ENCODE data around the gene LSR.
"Not testable (repeated sequence)": the region's sequence is repeated elsewhere in the genome, so short reads cannot be mapped to it uniquely, and the experiment has no call there.

Gene LSR

GRCh38 chr19:35267353-35267817 is 18.6 kb downstream of the LSR start:
- DNase-seq (ENCODE audit: low spot score): no peak

- DNase-seq (ENCODE audit: low spot score): peak; percentile 86
Observed at GRCh38 chr19:35267818-35268535, 19.2 kb downstream of the LSR start.

- DNase-seq (ENCODE audit: low spot score): peak; percentile 47
Observed at GRCh38 chr19:35268536-35269437, 20.0 kb downstream of the LSR start, which contains the start of gene USF2. Gene USF2, plus strand, starts transcription at chr19:35268962. Its CDS starts 140 bp downstream, at chr19:35269102.

GRCh38 chr19:35269438-35270117 is 20.8 kb downstream of the LSR start:
- peak; percentile 87 for DNase-seq (ENCODE audit: low spot score)

- no peak for DNase-seq (ENCODE audit: low spot score)
Observed at GRCh38 chr19:35270381-35270811, 21.6 kb downstream of the LSR start.

GRCh38 chr19:35271546-35271945 is 22.7 kb downstream of the LSR start:
- DNase-seq (ENCODE audit: low spot score): no peak

GRCh38 chr19:35272122-35272719 is 23.4 kb downstream of the LSR start:
- no peak for DNase-seq (ENCODE audit: low spot score)

GRCh38 chr19:35272954-35273649 is 24.3 kb downstream of the LSR start:
- DNase-seq (ENCODE audit: low spot score): no peak

GRCh38 chr19:35273686-35274259 is 25.0 kb downstream of the LSR start:
- no peak for DNase-seq (ENCODE audit: low spot score)

GRCh38 chr19:35274323-35274722 is 25.5 kb downstream of the LSR start:
- no peak for DNase-seq (ENCODE audit: low spot score)

- DNase-seq (ENCODE audit: low spot score): no peak
Observed at GRCh38 chr19:35276706-35277281, 28.0 kb downstream of the LSR start.

- no peak for DNase-seq (ENCODE audit: low spot score)
Observed at GRCh38 chr19:35278578-35279284, 29.9 kb downstream of the LSR start.

- DNase-seq (ENCODE audit: low spot score): no peak
Observed at GRCh38 chr19:35279374-35279773, 30.6 kb downstream of the LSR start.

GRCh38 chr19:35279985-35280821 is 31.4 kb downstream of the LSR start:
- no peak for DNase-seq (ENCODE audit: low spot score)

GRCh38 chr19:35281303-35281702 is 32.5 kb downstream of the LSR start:
- no peak for DNase-seq (ENCODE audit: low spot score)

- no peak for DNase-seq (ENCODE audit: low spot score)
Observed at GRCh38 chr19:35284153-35285094, 35.6 kb downstream of the LSR start.

- DNase-seq (ENCODE audit: low spot score): no peak
Observed at GRCh38 chr19:35285095-35285449, 36.3 kb downstream of the LSR start.

- not testable (repeated sequence) for DNase-seq (ENCODE audit: low spot score)
Observed at GRCh38 chr19:35285465-35285864, 36.7 kb downstream of the LSR start.
